Left renal cortex interstitium (tissue), 4 donors: ENCODE results near the gene UBAC2. TPM values are rescaled to one million over a fixed set of nuclear protein-coding genes. Genes with fewer than 3 reads are reported as not detected.

Experiments used
- DNase-seq, 4 donors: peaks; one replicate each; pipeline ENCODE4 v3.0.0-alpha.2; 2013; ENCODE audit warnings: low read depth in 4 of 4, low spot score in 2 of 4, missing footprints in 1 of 4
- polyA plus RNA-seq, 4 donors: library from polyadenylated mRNA; unstranded; fragments of 120-200 nt; gene quantifications; one replicate each; pipeline ENCODE4 v1.2.1, GENCODE V29; 2013; ENCODE audit not compliant: insufficient read length in 4 of 4

Gene UBAC2
- polyA plus RNA-seq, 4 donors = 81.4 to 105 (median 99.1) TPM

- DNase-seq = no peak
Observed at GRCh38 chr13:99350191-99350590, 149.5 kb downstream of the UBAC2 start.

- DNase-seq = no peak
Observed at GRCh38 chr13:99351772-99352171, 151.1 kb downstream of the UBAC2 start.

GRCh38 chr13:99352351-99353245, 151.9 kb downstream of the UBAC2 start:
- DNase-seq = no peak

GRCh38 chr13:99353246-99353600, 152.6 kb downstream of the UBAC2 start:
- DNase-seq = no peak

- DNase-seq = no peak
Observed at GRCh38 chr13:99353836-99354235, 153.2 kb downstream of the UBAC2 start.

- DNase-seq = no peak
Observed at GRCh38 chr13:99354371-99354951, 153.8 kb downstream of the UBAC2 start.

- no peak for DNase-seq
Observed at GRCh38 chr13:99355267-99356011, 154.8 kb downstream of the UBAC2 start.

- DNase-seq = no peak
Observed at GRCh38 chr13:99356012-99356261, 155.3 kb downstream of the UBAC2 start.

GRCh38 chr13:99356262-99357091, 155.8 kb downstream of the UBAC2 start:
- DNase-seq = peak; percentile 15 to 49 (median 34)

GRCh38 chr13:99357131-99357596, 156.5 kb downstream of the UBAC2 start:
- no peak for DNase-seq

GRCh38 chr13:99357941-99358340, 157.3 kb downstream of the UBAC2 start:
- DNase-seq = no peak

- no peak for DNase-seq
Observed at GRCh38 chr13:99359528-99359927, 158.9 kb downstream of the UBAC2 start.

- DNase-seq = no peak
Observed at GRCh38 chr13:99360696-99361095, 160.0 kb downstream of the UBAC2 start.

- DNase-seq = no peak
Observed at GRCh38 chr13:99361197-99361596, 160.5 kb downstream of the UBAC2 start.

GRCh38 chr13:99362362-99362761, 161.7 kb downstream of the UBAC2 start:
- no peak for DNase-seq

- DNase-seq = no peak
Observed at GRCh38 chr13:99363391-99363790, 162.7 kb downstream of the UBAC2 start.

- no peak for DNase-seq
Observed at GRCh38 chr13:99363949-99364348, 163.3 kb downstream of the UBAC2 start.

- no peak for DNase-seq
Observed at GRCh38 chr13:99366075-99366987, 165.7 kb downstream of the UBAC2 start.

- DNase-seq = no peak
Observed at GRCh38 chr13:99367106-99367616, 166.5 kb downstream of the UBAC2 start.
